ENCODE results near the gene SLC35B4.
A peak's percentile ranks its signal among the peaks of the same experiment; 100 is the strongest.
"Not testable (repeated sequence)": the region's sequence is repeated elsewhere in the genome, so short reads cannot be mapped to it uniquely, and the experiment has no call there.

The SLC35B4 gene

GRCh38 chr7:134313543-134313942, 3.2 kb downstream of the SLC35B4 start:
- H3K9me3 ChIP-seq (ENCODE audit: control insufficient read depth, insufficient read depth, low read depth, low read length): no peaks in the 10 kb centered on the region
- H3K9ac ChIP-seq (ENCODE audit: low read length): no peak overlapping the region
- peaks cover 7% of the 10 kb centered on the region for H3K36me3 ChIP-seq (ENCODE audit: control insufficient read depth, insufficient read depth, low read length)
- H3K4me1 ChIP-seq (ENCODE audit: control insufficient read depth, insufficient read depth, low read length): peaks cover 5% of the 10 kb centered on the region; the same call in 1 of the 2 replicates
- no peaks in the 10 kb centered on the region for H3K27me3 ChIP-seq (ENCODE audit: control insufficient read depth, insufficient read depth, low read length)
- H3K4me3 ChIP-seq (ENCODE audit: low read depth, low read length): no peak overlapping the region
- no peak overlapping the region for H3K27ac ChIP-seq (ENCODE audit: low read depth, low read length)

GRCh38 chr7:134312717-134313116, 4.0 kb downstream of the SLC35B4 start:
- Histone ChIP-seq H3K4me1 (ENCODE audit: control insufficient read depth, insufficient read depth, low read length) (peaks cover 5% of the 10 kb centered on the region; the same call in 1 of the 2 replicates), H3K36me3 (ENCODE audit: control insufficient read depth, insufficient read depth, low read length) (peaks cover 7% of the 10 kb centered on the region), H3K27me3 (ENCODE audit: control insufficient read depth, insufficient read depth, low read length) (no peaks in the 10 kb centered on the region), H3K27ac (ENCODE audit: low read depth, low read length) (no peak overlapping the region), H3K9ac (ENCODE audit: low read length) (no peak overlapping the region), H3K9me3 (ENCODE audit: control insufficient read depth, insufficient read depth, low read depth, low read length) (no peaks in the 10 kb centered on the region), H3K4me3 (ENCODE audit: low read depth, low read length) (no peak overlapping the region)

- H3K27ac ChIP-seq (ENCODE audit: low read depth, low read length): no peak overlapping the region
- no peaks in the 10 kb centered on the region for H3K9me3 ChIP-seq (ENCODE audit: control insufficient read depth, insufficient read depth, low read depth, low read length)
- H3K36me3 ChIP-seq (ENCODE audit: control insufficient read depth, insufficient read depth, low read length): peaks cover 8% of the 10 kb centered on the region
- no peak overlapping the region for H3K4me3 ChIP-seq (ENCODE audit: low read depth, low read length)
- no peak overlapping the region for H3K9ac ChIP-seq (ENCODE audit: low read length)
- H3K4me1 ChIP-seq (ENCODE audit: control insufficient read depth, insufficient read depth, low read length): peaks cover 5% of the 10 kb centered on the region; the same call in 1 of the 2 replicates
- no peaks in the 10 kb centered on the region for H3K27me3 ChIP-seq (ENCODE audit: control insufficient read depth, insufficient read depth, low read length)
These were observed 4.9 kb downstream of the SLC35B4 start for GRCh38 chr7:134311807-134312206.

- no peak overlapping the region for H3K4me3 ChIP-seq (ENCODE audit: low read depth, low read length)
- H3K4me1 ChIP-seq (ENCODE audit: control insufficient read depth, insufficient read depth, low read length): no peaks in the 10 kb centered on the region
- peaks cover 31% of the 10 kb centered on the region for H3K36me3 ChIP-seq (ENCODE audit: control insufficient read depth, insufficient read depth, low read length)
- H3K27ac ChIP-seq (ENCODE audit: low read depth, low read length): no peak overlapping the region
- H3K9me3 ChIP-seq (ENCODE audit: control insufficient read depth, insufficient read depth, low read depth, low read length): no peaks in the 10 kb centered on the region
- no peak overlapping the region for H3K9ac ChIP-seq (ENCODE audit: low read length)
- no peaks in the 10 kb centered on the region for H3K27me3 ChIP-seq (ENCODE audit: control insufficient read depth, insufficient read depth, low read length)
These were observed 8.2 kb downstream of the SLC35B4 start for GRCh38 chr7:134308548-134308947.

- Histone ChIP-seq H3K27me3 (ENCODE audit: control insufficient read depth, insufficient read depth, low read length) (no peaks in the 10 kb centered on the region), H3K36me3 (ENCODE audit: control insufficient read depth, insufficient read depth, low read length) (peaks cover 43% of the 10 kb centered on the region), H3K27ac (ENCODE audit: low read depth, low read length) (no peak overlapping the region), H3K4me1 (ENCODE audit: control insufficient read depth, insufficient read depth, low read length) (no peaks in the 10 kb centered on the region), H3K4me3 (ENCODE audit: low read depth, low read length) (no peak overlapping the region), H3K9me3 (ENCODE audit: control insufficient read depth, insufficient read depth, low read depth, low read length) (no peaks in the 10 kb centered on the region), H3K9ac (ENCODE audit: low read length) (no peak overlapping the region)
These were observed 9.4 kb downstream of the SLC35B4 start for GRCh38 chr7:134307320-134307719.

- Histone ChIP-seq H3K9ac (ENCODE audit: low read length) (no peak overlapping the region), H3K27ac (ENCODE audit: low read depth, low read length) (no peak overlapping the region), H3K4me3 (ENCODE audit: low read depth, low read length) (no peak overlapping the region), H3K9me3 (ENCODE audit: control insufficient read depth, insufficient read depth, low read depth, low read length) (no peaks in the 10 kb centered on the region), H3K36me3 (ENCODE audit: control insufficient read depth, insufficient read depth, low read length) (peaks cover 73% of the 10 kb centered on the region), H3K4me1 (ENCODE audit: control insufficient read depth, insufficient read depth, low read length) (peaks cover 10% of the 10 kb centered on the region; the same call in 1 of the 2 replicates), H3K27me3 (ENCODE audit: control insufficient read depth, insufficient read depth, low read length) (no peaks in the 10 kb centered on the region)
These were observed 14.6 kb downstream of the SLC35B4 start for GRCh38 chr7:134302120-134302519.

- Histone ChIP-seq H3K4me1 (ENCODE audit: control insufficient read depth, insufficient read depth, low read length) (peaks cover 10% of the 10 kb centered on the region; the same call in 1 of the 2 replicates), H3K9me3 (ENCODE audit: control insufficient read depth, insufficient read depth, low read depth, low read length) (no peaks in the 10 kb centered on the region), H3K27me3 (ENCODE audit: control insufficient read depth, insufficient read depth, low read length) (no peaks in the 10 kb centered on the region), H3K36me3 (ENCODE audit: control insufficient read depth, insufficient read depth, low read length) (peaks cover 73% of the 10 kb centered on the region), H3K4me3 (ENCODE audit: low read depth, low read length) (no peak overlapping the region), H3K27ac (ENCODE audit: low read depth, low read length) (no peak overlapping the region), H3K9ac (ENCODE audit: low read length) (no peak overlapping the region)
These were observed 15.1 kb downstream of the SLC35B4 start for GRCh38 chr7:134301592-134301991.

- H3K36me3 ChIP-seq (ENCODE audit: control insufficient read depth, insufficient read depth, low read length): peaks cover 75% of the 10 kb centered on the region
- no peak overlapping the region for H3K9ac ChIP-seq (ENCODE audit: low read length)
- peaks cover 10% of the 10 kb centered on the region; the same call in 1 of the 2 replicates for H3K4me1 ChIP-seq (ENCODE audit: control insufficient read depth, insufficient read depth, low read length)
- H3K9me3 ChIP-seq (ENCODE audit: control insufficient read depth, insufficient read depth, low read depth, low read length): no peaks in the 10 kb centered on the region
- no peaks in the 10 kb centered on the region for H3K27me3 ChIP-seq (ENCODE audit: control insufficient read depth, insufficient read depth, low read length)
- no peak overlapping the region for H3K4me3 ChIP-seq (ENCODE audit: low read depth, low read length)
- H3K27ac ChIP-seq (ENCODE audit: low read depth, low read length): no peak overlapping the region
These were observed 15.7 kb downstream of the SLC35B4 start for GRCh38 chr7:134300988-134301387.

GRCh38 chr7:134298902-134299683, 17.6 kb downstream of the SLC35B4 start:
- H3K27me3 ChIP-seq (ENCODE audit: control insufficient read depth, insufficient read depth, low read length): no peaks in the 10 kb centered on the region
- peaks cover 10% of the 10 kb centered on the region; the same call in 1 of the 2 replicates for H3K4me1 ChIP-seq (ENCODE audit: control insufficient read depth, insufficient read depth, low read length)
- H3K27ac ChIP-seq (ENCODE audit: low read depth, low read length): peak overlapping the region; percentile 61; the same call in 1 of the 2 replicates
- H3K4me3 ChIP-seq (ENCODE audit: low read depth, low read length): no peak overlapping the region
- no peak overlapping the region for H3K9ac ChIP-seq (ENCODE audit: low read length)
- no peaks in the 10 kb centered on the region for H3K9me3 ChIP-seq (ENCODE audit: control insufficient read depth, insufficient read depth, low read depth, low read length)
- H3K36me3 ChIP-seq (ENCODE audit: control insufficient read depth, insufficient read depth, low read length): peaks cover 82% of the 10 kb centered on the region

- Histone ChIP-seq H3K27me3 (ENCODE audit: control insufficient read depth, insufficient read depth, low read length) (no peaks in the 10 kb centered on the region), H3K4me1 (ENCODE audit: control insufficient read depth, insufficient read depth, low read length) (peaks cover 10% of the 10 kb centered on the region; the same call in 1 of the 2 replicates), H3K9me3 (ENCODE audit: control insufficient read depth, insufficient read depth, low read depth, low read length) (no peaks in the 10 kb centered on the region), H3K9ac (ENCODE audit: low read length) (no peak overlapping the region), H3K27ac (ENCODE audit: low read depth, low read length) (no peak overlapping the region), H3K36me3 (ENCODE audit: control insufficient read depth, insufficient read depth, low read length) (peaks cover 77% of the 10 kb centered on the region), H3K4me3 (ENCODE audit: low read depth, low read length) (no peak overlapping the region)
These were observed 19.2 kb downstream of the SLC35B4 start for GRCh38 chr7:134297489-134297888.

GRCh38 chr7:134295982-134296381, 20.7 kb downstream of the SLC35B4 start:
- not testable (repeated sequence) for H3K9ac ChIP-seq (ENCODE audit: low read length); H3K27me3 ChIP-seq (ENCODE audit: control insufficient read depth, insufficient read depth, low read length); H3K4me1 ChIP-seq (ENCODE audit: control insufficient read depth, insufficient read depth, low read length); H3K9me3 ChIP-seq (ENCODE audit: control insufficient read depth, insufficient read depth, low read depth, low read length); H3K27ac ChIP-seq (ENCODE audit: low read depth, low read length); H3K4me3 ChIP-seq (ENCODE audit: low read depth, low read length)
- peaks cover 62% of the 10 kb centered on the region for H3K36me3 ChIP-seq (ENCODE audit: control insufficient read depth, insufficient read depth, low read length)

Data from HUES6 (cell line).